DOHH2 (cell line): ENCODE measurements around the gene FBXO28.

Source experiments
- H3F3A ChIP-seq: fragments of 200-600 bp; sonication (generic), shearing (Covaris generic); 2 replicates; pipeline ENCODE4 v1.6.0; 2016; ENCODE audit warnings: antibody characterized with exemption, mild to moderate bottlenecking; ENCODE audit not compliant: control insufficient read depth, insufficient read depth
- H3K27ac ChIP-seq: fragments of 200-600 bp; sonication (generic); 2 replicates; pipeline ENCODE4 v1.5.1; 2014; ENCODE audit warnings: low read depth, mild to moderate bottlenecking, low read length, moderate library complexity
- H3K27me3 ChIP-seq: fragments of 200-600 bp; sonication (generic); 2 replicates; pipeline ENCODE4 v1.6.1; 2014; ENCODE audit warnings: mild to moderate bottlenecking, low read length, mixed read lengths; ENCODE audit not compliant: control insufficient read depth
- H3K36me3 ChIP-seq: fragments of 200-600 bp; sonication (generic); 2 replicates; pipeline ENCODE4 v1.6.1; 2014; ENCODE audit warnings: mild to moderate bottlenecking, low read length, moderate library complexity, mixed read lengths; ENCODE audit not compliant: control insufficient read depth
- H3K4me1 ChIP-seq: fragments of 200-600 bp; sonication (generic); 2 replicates; pipeline ENCODE4 v1.6.1; 2014; ENCODE audit warnings: mild to moderate bottlenecking, low read length, mixed read lengths; ENCODE audit not compliant: control insufficient read depth
- H3K4me2 ChIP-seq: fragments of 200-600 bp; sonication (generic); 2 replicates; pipeline ENCODE4 v1.6.0; 2014; ENCODE audit warnings: mild to moderate bottlenecking, low read length, moderate library complexity
- H3K4me3 ChIP-seq: fragments of 200-600 bp; sonication (generic); 2 replicates; pipeline ENCODE4 v1.5.1; 2014; ENCODE audit warnings: mild to moderate bottlenecking, low read length, mixed read lengths
- H3K79me2 ChIP-seq: fragments of 200-600 bp; sonication (generic); 2 replicates; pipeline ENCODE4 v1.6.1; 2014; ENCODE audit warnings: mild to moderate bottlenecking, low read length, mixed read lengths; ENCODE audit not compliant: control insufficient read depth
- H3K9me2 ChIP-seq: fragments of 200-600 bp; sonication (generic); replicated peaks from 2 replicates; pipeline ENCODE4 v1.6.1; 2014; ENCODE audit warnings: mild to moderate bottlenecking, low read length, mixed read lengths; ENCODE audit not compliant: control insufficient read depth
- H3K9me3 ChIP-seq: fragments of 200-600 bp; sonication (generic); 2 replicates; pipeline ENCODE4 v1.6.1; 2014; ENCODE audit warnings: antibody characterized with exemption, low read length, mixed read lengths; ENCODE audit not compliant: control insufficient read depth, insufficient read depth
- H4K20me1 ChIP-seq: fragments of 200-600 bp; sonication (generic); 2 replicates; pipeline ENCODE4 v1.6.0; 2014; ENCODE audit warnings: low read depth, mild to moderate bottlenecking, antibody characterized with exemption, low read length, moderate library complexity; ENCODE audit not compliant: control insufficient read depth, insufficient read depth
- CTCF ChIP-seq: fragments of 200-600 bp; sonication (generic); IDR thresholded peaks from one replicate; pipeline ENCODE4 v1.5.1; 2014; ENCODE audit warnings: antibody characterized with exemption, mild to moderate bottlenecking, low read depth, low read length; ENCODE audit not compliant: poor library complexity, severe bottlenecking
- EZH2phosphoT487 ChIP-seq: fragments of 200-600 bp; sonication (generic); IDR thresholded peaks from 2 replicates; pipeline ENCODE4 v1.6.1; 2017; ENCODE audit warnings: borderline replicate concordance, mild to moderate bottlenecking, antibody characterized with exemption, low read length, moderate library complexity, mixed read lengths

The FBXO28 gene

GRCh38 chr1:224080115-224080774 is 33.7 kb upstream of the FBXO28 start:
- Histone ChIP-seq H3K36me3 (no peaks in the 10 kb centered on the region), H3K9me3 (no peaks in the 10 kb centered on the region), H3K79me2 (no peaks in the 10 kb centered on the region), H3K4me2 (no peak overlapping the region), H4K20me1 (no peaks in the 10 kb centered on the region), H3K4me3 (no peak overlapping the region), H3K27me3 (peaks cover 7% of the 10 kb centered on the region), H3F3A (no peaks in the 10 kb centered on the region), H3K4me1 (no peaks in the 10 kb centered on the region), H3K9me2 (no peaks in the 10 kb centered on the region), H3K27ac (no peak overlapping the region)
- TF ChIP-seq EZH2phosphoT487 = no peak
- no peak for TF ChIP-seq CTCF

- Histone ChIP-seq H3K27me3 (peaks cover 7% of the 10 kb centered on the region), H3K79me2 (no peaks in the 10 kb centered on the region), H3F3A (no peaks in the 10 kb centered on the region), H3K36me3 (no peaks in the 10 kb centered on the region), H3K4me3 (no peak overlapping the region), H3K4me2 (no peak overlapping the region), H3K27ac (no peak overlapping the region), H3K9me3 (no peaks in the 10 kb centered on the region), H4K20me1 (no peaks in the 10 kb centered on the region), H3K9me2 (no peaks in the 10 kb centered on the region), H3K4me1 (no peaks in the 10 kb centered on the region)
- no peak for TF ChIP-seq CTCF
- no peak for TF ChIP-seq EZH2phosphoT487
These were observed 32.3 kb upstream of the FBXO28 start for GRCh38 chr1:224081604-224082003.

GRCh38 chr1:224082146-224082545 is 31.8 kb upstream of the FBXO28 start:
- TF ChIP-seq EZH2phosphoT487 (no peak), CTCF (no peak)
- H3K27ac ChIP-seq = no peak overlapping the region
- H3K79me2 ChIP-seq = no peaks in the 10 kb centered on the region

More at GRCh38 chr1:224082146-224082545, 31.8 kb upstream of the FBXO28 start:
- H3K4me3 ChIP-seq = no peak overlapping the region
- H3K4me2 ChIP-seq = no peak overlapping the region
- no peaks in the 10 kb centered on the region for H3K4me1 ChIP-seq
- no peaks in the 10 kb centered on the region for H3K9me2 ChIP-seq
- no peaks in the 10 kb centered on the region for H3K36me3 ChIP-seq
- no peaks in the 10 kb centered on the region for H4K20me1 ChIP-seq
- no peaks in the 10 kb centered on the region for H3F3A ChIP-seq
- H3K27me3 ChIP-seq = peaks cover 7% of the 10 kb centered on the region
- H3K9me3 ChIP-seq = no peaks in the 10 kb centered on the region
